Brain microvascular endothelial cell (primary cell): ENCODE results near the gene GALR2.

Source experiments
- DNase-seq: peaks from one replicate; pipeline ENCODE4 v3.0.0-alpha.2; 2020
- H3K27ac ChIP-seq: fragments of 250-450 bp; sonication (Bioruptor Pico); 2 replicates; pipeline ENCODE4 v1.5.1; 2020; ENCODE audit warnings: mild to moderate bottlenecking, moderate library complexity
- H3K27me3 ChIP-seq: fragments of 250-450 bp; sonication (Bioruptor Pico); replicated peaks from 2 replicates; pipeline ENCODE4 v1.5.1; 2020; ENCODE audit warnings: mild to moderate bottlenecking
- H3K36me3 ChIP-seq: fragments of 250-450 bp; sonication (Bioruptor Pico); replicated peaks from 2 replicates; pipeline ENCODE4 v1.5.1; 2020; ENCODE audit warnings: mild to moderate bottlenecking
- H3K4me3 ChIP-seq: 2 replicates; pipeline ENCODE4 v1.5.1; 2011; ENCODE audit warnings: low read depth, mild to moderate bottlenecking, control low read depth, low read length, moderate library complexity
- in situ Hi-C: cut with HindIII; loops from 2 replicates; pipeline ENCODE4 v1.10.0; 2017; ENCODE audit warnings: low sequenced_read_pairs, low pct_ligation_motif_present
- TF ChIP-seq, protein P1 (sequence below): IDR thresholded peaks from 2 replicates; pipeline ENCODE4 v1.5.1; 2011; ENCODE audit warnings: low read depth, mild to moderate bottlenecking, moderate library complexity, low read length, control low read depth, inconsistent platforms; ENCODE audit errors: missing control alignments

Gene GALR2

DNA sequence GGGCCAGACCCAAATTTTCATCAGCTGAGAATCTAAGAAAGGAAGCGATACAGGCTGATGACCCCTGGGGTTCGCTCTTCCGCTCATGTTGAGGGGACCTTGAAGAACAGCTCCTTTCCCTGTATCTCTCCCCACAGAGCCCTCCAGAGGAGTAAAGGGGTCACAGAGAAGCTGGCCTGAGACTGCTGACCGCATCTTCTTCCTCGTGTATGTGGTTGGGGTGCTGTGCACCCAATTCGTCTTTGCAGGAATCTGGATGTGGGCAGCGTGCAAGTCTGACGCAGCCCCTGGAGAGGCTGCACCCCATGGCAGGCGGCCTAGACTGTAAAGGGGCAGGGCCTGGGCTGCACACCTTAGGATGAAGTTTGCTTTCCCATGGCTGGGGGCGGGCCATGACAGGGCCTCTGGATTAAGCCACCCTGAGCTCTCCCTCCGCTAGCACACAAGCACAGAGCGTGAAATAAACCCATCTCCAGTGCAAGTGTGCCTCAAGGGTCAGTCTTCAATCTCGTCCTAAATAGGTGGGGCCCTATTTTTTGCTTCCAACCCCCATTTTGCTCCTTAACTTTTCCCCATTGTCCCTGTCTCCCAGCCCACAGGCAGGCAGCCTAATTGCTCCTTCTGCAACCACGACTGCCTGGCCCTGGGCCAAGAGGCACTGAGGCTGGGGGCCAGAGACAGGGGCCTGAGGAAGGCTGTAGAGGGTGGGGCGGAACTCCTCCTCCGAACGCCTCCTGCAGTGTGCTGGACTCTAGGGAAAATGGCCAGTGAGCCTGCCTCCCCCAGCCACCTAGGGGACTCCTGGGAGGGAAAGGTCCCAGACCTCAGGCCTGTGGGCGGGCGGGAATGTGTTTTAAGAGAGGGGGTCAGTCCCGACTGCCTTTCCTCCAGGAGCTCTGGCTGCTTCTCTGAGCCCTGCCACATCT, 8.0 kb downstream of the GALR2 start:
- in situ Hi-C loops: no loop called here
- H3K27me3 ChIP-seq: peaks cover 23% of the 10 kb centered on the region
- DNase-seq: no peak
- H3K36me3 ChIP-seq: peaks cover 31% of the 10 kb centered on the region
- H3K27ac ChIP-seq: no peak overlapping the region
- TF ChIP-seq, protein P1, sequence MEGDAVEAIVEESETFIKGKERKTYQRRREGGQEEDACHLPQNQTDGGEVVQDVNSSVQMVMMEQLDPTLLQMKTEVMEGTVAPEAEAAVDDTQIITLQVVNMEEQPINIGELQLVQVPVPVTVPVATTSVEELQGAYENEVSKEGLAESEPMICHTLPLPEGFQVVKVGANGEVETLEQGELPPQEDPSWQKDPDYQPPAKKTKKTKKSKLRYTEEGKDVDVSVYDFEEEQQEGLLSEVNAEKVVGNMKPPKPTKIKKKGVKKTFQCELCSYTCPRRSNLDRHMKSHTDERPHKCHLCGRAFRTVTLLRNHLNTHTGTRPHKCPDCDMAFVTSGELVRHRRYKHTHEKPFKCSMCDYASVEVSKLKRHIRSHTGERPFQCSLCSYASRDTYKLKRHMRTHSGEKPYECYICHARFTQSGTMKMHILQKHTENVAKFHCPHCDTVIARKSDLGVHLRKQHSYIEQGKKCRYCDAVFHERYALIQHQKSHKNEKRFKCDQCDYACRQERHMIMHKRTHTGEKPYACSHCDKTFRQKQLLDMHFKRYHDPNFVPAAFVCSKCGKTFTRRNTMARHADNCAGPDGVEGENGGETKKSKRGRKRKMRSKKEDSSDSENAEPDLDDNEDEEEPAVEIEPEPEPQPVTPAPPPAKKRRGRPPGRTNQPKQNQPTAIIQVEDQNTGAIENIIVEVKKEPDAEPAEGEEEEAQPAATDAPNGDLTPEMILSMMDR: no peak
- no peak overlapping the region for H3K4me3 ChIP-seq

DNA sequence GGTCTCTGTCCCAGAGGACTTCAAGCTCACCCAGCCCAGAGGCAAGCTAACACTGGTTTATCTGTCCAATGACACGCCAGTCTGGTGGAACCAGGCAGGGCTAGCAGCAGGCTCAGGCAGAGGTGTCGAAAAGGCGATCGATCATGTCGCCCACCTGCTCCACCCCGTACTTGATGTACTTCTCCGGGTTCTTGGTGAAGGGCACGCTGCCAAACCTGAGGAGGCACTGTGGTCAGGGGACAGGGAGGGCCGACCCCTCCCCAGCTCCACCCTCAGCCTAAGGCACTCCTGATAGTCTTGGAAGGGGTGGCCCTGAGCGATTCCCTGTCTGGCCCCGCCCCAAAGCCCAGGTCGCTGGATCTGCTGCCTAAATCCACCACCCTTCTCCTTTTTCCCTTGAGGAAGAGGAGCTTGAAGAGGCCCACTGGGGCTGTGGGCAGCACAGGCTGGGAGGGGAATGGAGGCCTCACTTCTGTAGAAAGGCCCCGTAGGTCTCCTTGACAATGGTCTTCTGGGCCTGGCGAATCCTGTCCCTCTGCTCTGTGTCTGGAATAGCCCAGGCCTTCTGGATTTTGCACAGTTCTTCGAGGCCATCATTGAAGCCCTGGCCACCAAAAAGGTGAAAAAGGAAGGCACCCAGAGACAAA, 9.1 kb downstream of the GALR2 start:
- in situ Hi-C loops: no loop called here
- H3K36me3 ChIP-seq: peaks cover 39% of the 10 kb centered on the region
- DNase-seq: no peak

DNA sequence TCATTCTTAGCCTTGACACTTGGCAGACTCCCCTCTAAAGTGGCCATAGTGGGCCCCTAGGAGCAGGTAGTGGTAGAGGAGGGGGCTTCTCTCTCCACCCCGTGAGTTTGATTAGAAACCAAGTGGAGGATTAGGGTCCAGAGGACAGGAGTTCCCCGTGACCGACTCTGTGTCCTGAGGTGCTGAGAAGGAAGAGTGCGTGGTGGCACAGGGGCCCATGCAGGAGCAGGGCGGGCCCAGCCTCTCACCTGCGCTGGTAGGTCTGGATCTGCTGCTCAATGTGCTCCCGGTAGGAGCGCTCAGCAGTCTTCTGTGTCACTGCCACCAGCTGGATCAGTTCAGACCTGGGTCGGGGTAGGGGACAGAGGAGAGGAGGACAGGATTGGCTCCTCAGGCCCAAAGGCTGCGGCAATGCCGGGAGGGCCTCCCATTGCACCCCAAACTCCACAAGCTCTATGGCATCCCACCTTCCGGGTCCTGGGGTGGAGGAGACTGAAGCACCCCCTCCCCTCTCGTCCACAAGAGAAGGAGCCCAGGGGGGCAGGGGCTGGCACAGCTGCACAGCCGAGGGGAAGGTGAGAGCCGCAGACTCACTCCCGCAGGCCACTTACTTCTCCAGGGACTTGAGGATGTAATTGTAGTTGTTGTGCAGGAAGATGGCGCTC, 10.6 kb downstream of the GALR2 start:
- Histone ChIP-seq H3K27ac (no peak overlapping the region), H3K36me3 (peaks cover 54% of the 10 kb centered on the region), H3K27me3 (peaks cover under 1% of the 10 kb centered on the region), H3K4me3 (no peak overlapping the region)
- in situ Hi-C loops: no loop called here
- no peak for DNase-seq
- TF ChIP-seq, protein P1: no peak

More for the DNA sequence above, 9.1 kb downstream of the GALR2 start:
- peaks cover 16% of the 10 kb centered on the region for H3K27me3 ChIP-seq
- H3K4me3 ChIP-seq: no peak overlapping the region
- H3K27ac ChIP-seq: no peak overlapping the region
- TF ChIP-seq, protein P1: no peak

DNA sequence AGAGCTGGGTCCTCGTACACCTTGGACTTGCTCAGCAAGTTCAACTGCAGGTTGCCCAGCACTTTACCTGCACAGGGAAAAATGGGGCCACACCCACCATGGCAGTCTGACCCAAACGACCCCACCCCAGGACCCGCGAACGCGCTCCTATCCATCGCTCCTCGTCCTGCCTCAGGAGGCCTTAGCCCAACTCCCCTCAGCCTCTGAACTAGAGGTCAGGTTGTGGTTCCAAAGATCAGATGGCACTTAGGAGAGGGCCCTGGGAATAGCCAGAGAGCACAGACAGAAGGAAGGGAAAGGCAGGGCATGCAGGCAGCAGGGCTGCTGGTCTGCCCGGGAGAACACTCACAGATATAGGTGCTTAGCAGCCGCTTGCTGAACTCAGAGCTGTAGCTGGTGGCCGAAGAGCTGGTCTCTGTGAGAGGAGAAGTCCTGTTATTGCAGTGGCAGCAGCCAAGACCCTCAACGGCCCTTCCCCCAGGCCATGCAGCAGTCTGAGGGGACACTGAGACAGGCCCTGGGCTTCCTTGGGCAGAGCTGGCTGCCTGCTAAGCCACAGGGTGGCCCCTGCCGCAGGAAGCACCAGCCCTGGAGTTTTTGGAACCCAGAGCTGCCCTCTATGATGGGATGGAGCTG, 11.3 kb downstream of the GALR2 start:
- in situ Hi-C loops: no loop called here
- Histone ChIP-seq H3K27me3 (no peaks in the 10 kb centered on the region), H3K27ac (no peak overlapping the region), H3K36me3 (peaks cover 59% of the 10 kb centered on the region), H3K4me3 (no peak overlapping the region)
- no peak for DNase-seq
- TF ChIP-seq, protein P1: no peak

DNA sequence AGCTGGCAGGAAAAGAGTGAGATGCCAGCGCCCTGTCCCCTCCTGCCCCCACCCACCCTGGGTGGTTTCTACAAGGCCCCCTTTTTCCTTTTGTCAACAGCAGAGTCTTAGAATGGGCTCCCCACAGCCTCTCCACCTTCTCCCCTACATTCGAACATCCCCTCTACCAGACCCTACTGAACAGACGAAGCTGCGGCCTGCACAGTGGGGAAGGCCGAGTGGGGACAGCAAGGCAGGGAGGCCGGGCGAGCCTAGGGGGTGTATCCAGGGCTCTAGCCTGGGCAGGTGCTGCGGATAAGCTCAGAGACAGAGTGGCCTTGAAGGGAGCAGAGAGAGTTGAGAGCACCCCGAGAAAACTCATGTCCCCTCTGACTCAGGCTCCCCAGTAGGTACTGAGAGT, 11.8 kb downstream of the GALR2 start:
- Histone ChIP-seq H3K4me3 (no peak overlapping the region), H3K27me3 (no peaks in the 10 kb centered on the region), H3K27ac (no peak overlapping the region), H3K36me3 (peaks cover 61% of the 10 kb centered on the region)
- no peak for DNase-seq
- TF ChIP-seq, protein P1: no peak
- in situ Hi-C loops: no loop called here
